Measurements from ENCODE around the gene ZSCAN32. TPM values are rescaled to one million over a fixed set of nuclear protein-coding genes. Genes with fewer than 3 reads are reported as not detected.

The ZSCAN32 gene
- total and polyA plus RNA-seq, 4 donors, result 4.2 to 7.7 (median 6.0) TPM

GRCh38 chr16:3383045-3383448 lies 17.8 kb downstream of the ZSCAN32 start:
- H3K9ac ChIP-seq (ENCODE audit: low read depth in 1 of 2, low read length in 2 of 2), result no peak overlapping the region
- peak overlapping the region in 2 of 3 donors; percentile 51 to 79 for H3K4me3 ChIP-seq (ENCODE audit: low read depth in 1 of 3, low read length in 3 of 3)
- TF ChIP-seq HNF4G (IDR thresholded peaks at IDR 0.05), result no peak
- TF ChIP-seq TAF1 (conservative IDR thresholded peaks at IDR 0.05), result no peak
- TF ChIP-seq EGR1 (IDR thresholded peaks at IDR 0.05; ENCODE audit: low read depth in 2 of 2), result no peak
- TF ChIP-seq FOXA2 (IDR thresholded peaks at IDR 0.05), result no peak
- TF ChIP-seq JUND (IDR thresholded peaks at IDR 0.05), result no peak
- no peak for TF ChIP-seq ATF3 (IDR thresholded peaks at IDR 0.05)
- TF ChIP-seq HNF4A (conservative IDR thresholded peaks at IDR 0.05), result no peak
- TF ChIP-seq GABPA (IDR thresholded peaks at IDR 0.05 in 1 of 2, conservative IDR thresholded peaks at IDR 0.05 in 1 of 2), result no peak
- no peak for TF ChIP-seq FOXA1 (IDR thresholded peaks at IDR 0.05)
- no peak for TF ChIP-seq SP1 (IDR thresholded peaks at IDR 0.05)
- TF ChIP-seq ZBTB33 (IDR thresholded peaks at IDR 0.05), result no peak
- no peak for TF ChIP-seq RXRA (IDR thresholded peaks at IDR 0.05)
- H3K27me3 ChIP-seq (ENCODE audit: control insufficient read depth in 4 of 4, insufficient read depth in 4 of 4, low read length in 3 of 4), result no peaks in the 10 kb centered on the region
- H3K27ac ChIP-seq (ENCODE audit: low read depth in 1 of 2, low read length in 2 of 2), result no peak overlapping the region
- no peaks in the 10 kb centered on the region for H3K4me1 ChIP-seq (ENCODE audit: control insufficient read depth in 4 of 4, insufficient read depth in 4 of 4, low read length in 3 of 4)
- 98% methylated on average over 10 of the region's 10 CpGs for WGBS
- no peak for DNase-seq (ENCODE audit: low spot score)
- H3K36me3 ChIP-seq (ENCODE audit: control insufficient read depth in 4 of 4, insufficient read depth in 3 of 4, low read depth in 1 of 4, low read length in 3 of 4), result peaks cover 10 to 54% (median 49%) of the 10 kb centered on the region in 4 donors
- peaks cover 53 to 67% (median 62%) of the 10 kb centered on the region in 4 donors for H3K9me3 ChIP-seq (ENCODE audit: control insufficient read depth in 4 of 4, low read length in 3 of 4)

- H3K27me3 ChIP-seq (ENCODE audit: control insufficient read depth in 4 of 4, insufficient read depth in 4 of 4, low read length in 3 of 4), result no peaks in the 10 kb centered on the region
- no peaks in the 10 kb centered on the region for H3K4me1 ChIP-seq (ENCODE audit: control insufficient read depth in 4 of 4, insufficient read depth in 4 of 4, low read length in 3 of 4)
- TF ChIP-seq SP1 (IDR thresholded peaks at IDR 0.05) (no peak), MAX (IDR thresholded peaks at IDR 0.05) (no peak), JUND (IDR thresholded peaks at IDR 0.05) (no peak), FOXA1 (IDR thresholded peaks at IDR 0.05) (no peak), EGR1 (IDR thresholded peaks at IDR 0.05; ENCODE audit: low read depth in 2 of 2) (no peak), GABPA (IDR thresholded peaks at IDR 0.05 in 1 of 2, conservative IDR thresholded peaks at IDR 0.05 in 1 of 2) (no peak), HNF4A (conservative IDR thresholded peaks at IDR 0.05) (no peak), TAF1 (conservative IDR thresholded peaks at IDR 0.05) (no peak), RAD21 (IDR thresholded peaks at IDR 0.05) (no peak), ZBTB33 (IDR thresholded peaks at IDR 0.05) (no peak), FOXA2 (IDR thresholded peaks at IDR 0.05) (no peak), YY1 (IDR thresholded peaks at IDR 0.05) (no peak), NR2F2 (IDR thresholded peaks at IDR 0.05) (no peak), RXRA (IDR thresholded peaks at IDR 0.05) (no peak), ATF3 (IDR thresholded peaks at IDR 0.05) (no peak), HNF4G (IDR thresholded peaks at IDR 0.05) (no peak)
- TF ChIP-seq, protein P1, sequence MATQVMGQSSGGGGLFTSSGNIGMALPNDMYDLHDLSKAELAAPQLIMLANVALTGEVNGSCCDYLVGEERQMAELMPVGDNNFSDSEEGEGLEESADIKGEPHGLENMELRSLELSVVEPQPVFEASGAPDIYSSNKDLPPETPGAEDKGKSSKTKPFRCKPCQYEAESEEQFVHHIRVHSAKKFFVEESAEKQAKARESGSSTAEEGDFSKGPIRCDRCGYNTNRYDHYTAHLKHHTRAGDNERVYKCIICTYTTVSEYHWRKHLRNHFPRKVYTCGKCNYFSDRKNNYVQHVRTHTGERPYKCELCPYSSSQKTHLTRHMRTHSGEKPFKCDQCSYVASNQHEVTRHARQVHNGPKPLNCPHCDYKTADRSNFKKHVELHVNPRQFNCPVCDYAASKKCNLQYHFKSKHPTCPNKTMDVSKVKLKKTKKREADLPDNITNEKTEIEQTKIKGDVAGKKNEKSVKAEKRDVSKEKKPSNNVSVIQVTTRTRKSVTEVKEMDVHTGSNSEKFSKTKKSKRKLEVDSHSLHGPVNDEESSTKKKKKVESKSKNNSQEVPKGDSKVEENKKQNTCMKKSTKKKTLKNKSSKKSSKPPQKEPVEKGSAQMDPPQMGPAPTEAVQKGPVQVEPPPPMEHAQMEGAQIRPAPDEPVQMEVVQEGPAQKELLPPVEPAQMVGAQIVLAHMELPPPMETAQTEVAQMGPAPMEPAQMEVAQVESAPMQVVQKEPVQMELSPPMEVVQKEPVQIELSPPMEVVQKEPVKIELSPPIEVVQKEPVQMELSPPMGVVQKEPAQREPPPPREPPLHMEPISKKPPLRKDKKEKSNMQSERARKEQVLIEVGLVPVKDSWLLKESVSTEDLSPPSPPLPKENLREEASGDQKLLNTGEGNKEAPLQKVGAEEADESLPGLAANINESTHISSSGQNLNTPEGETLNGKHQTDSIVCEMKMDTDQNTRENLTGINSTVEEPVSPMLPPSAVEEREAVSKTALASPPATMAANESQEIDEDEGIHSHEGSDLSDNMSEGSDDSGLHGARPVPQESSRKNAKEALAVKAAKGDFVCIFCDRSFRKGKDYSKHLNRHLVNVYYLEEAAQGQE (IDR thresholded peaks at IDR 0.05), result no peak
- TF ChIP-seq, protein P2, sequence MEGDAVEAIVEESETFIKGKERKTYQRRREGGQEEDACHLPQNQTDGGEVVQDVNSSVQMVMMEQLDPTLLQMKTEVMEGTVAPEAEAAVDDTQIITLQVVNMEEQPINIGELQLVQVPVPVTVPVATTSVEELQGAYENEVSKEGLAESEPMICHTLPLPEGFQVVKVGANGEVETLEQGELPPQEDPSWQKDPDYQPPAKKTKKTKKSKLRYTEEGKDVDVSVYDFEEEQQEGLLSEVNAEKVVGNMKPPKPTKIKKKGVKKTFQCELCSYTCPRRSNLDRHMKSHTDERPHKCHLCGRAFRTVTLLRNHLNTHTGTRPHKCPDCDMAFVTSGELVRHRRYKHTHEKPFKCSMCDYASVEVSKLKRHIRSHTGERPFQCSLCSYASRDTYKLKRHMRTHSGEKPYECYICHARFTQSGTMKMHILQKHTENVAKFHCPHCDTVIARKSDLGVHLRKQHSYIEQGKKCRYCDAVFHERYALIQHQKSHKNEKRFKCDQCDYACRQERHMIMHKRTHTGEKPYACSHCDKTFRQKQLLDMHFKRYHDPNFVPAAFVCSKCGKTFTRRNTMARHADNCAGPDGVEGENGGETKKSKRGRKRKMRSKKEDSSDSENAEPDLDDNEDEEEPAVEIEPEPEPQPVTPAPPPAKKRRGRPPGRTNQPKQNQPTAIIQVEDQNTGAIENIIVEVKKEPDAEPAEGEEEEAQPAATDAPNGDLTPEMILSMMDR (IDR thresholded peaks at IDR 0.05; ENCODE audit: low read depth, low read length, missing input control), result no peak
- H3K4me3 ChIP-seq (ENCODE audit: low read depth in 1 of 3, low read length in 3 of 3), result peak overlapping the region in 2 of 3 donors; percentile 40 to 42
- H3K9me3 ChIP-seq (ENCODE audit: control insufficient read depth in 4 of 4, low read length in 3 of 4), result peaks cover 50 to 65% (median 61%) of the 10 kb centered on the region in 4 donors
- H3K27ac ChIP-seq (ENCODE audit: low read depth in 1 of 2, low read length in 2 of 2), result no peak overlapping the region
- H3K9ac ChIP-seq (ENCODE audit: low read depth in 1 of 2, low read length in 2 of 2), result no peak overlapping the region
- H3K36me3 ChIP-seq (ENCODE audit: control insufficient read depth in 4 of 4, insufficient read depth in 3 of 4, low read depth in 1 of 4, low read length in 3 of 4), result peaks cover 0 to 24% (median 19%) of the 10 kb centered on the region in 4 donors
- no peak for DNase-seq (ENCODE audit: low spot score)
Measured at GRCh38 chr16:3377917-3378316, 22.9 kb downstream of the ZSCAN32 start.
